Gastroesophageal sphincter (tissue), 3 donors: ENCODE data around the gene SPATA6L.

ENCODE experiments used
- POLR2A ChIP-seq, 2 donors: fragments of 450-650 bp; IDR thresholded peaks; one replicate each; pipeline ENCODE4 v1.6.1; 2017; ENCODE audit warnings: antibody characterized with exemption in 2 of 2, mild to moderate bottlenecking in 2 of 2, moderate library complexity in 1 of 2
- POLR2AphosphoS5 ChIP-seq: sonication (generic); formaldehyde crosslinking; IDR thresholded peaks from one replicate; pipeline ENCODE4 v1.6.1; 2017; ENCODE audit warnings: antibody characterized with exemption
- TF ChIP-seq, protein P1 (sequence below), 4 experiments: fragments of 200-600 bp in 2 of 4; fragments of 450-650 bp in 2 of 4; sonication (generic) in 1 of 4; IDR thresholded peaks; one replicate each; pipeline ENCODE4 v1.5.1; 2017 to 2019; ENCODE audit warnings: antibody characterized with exemption in 4 of 4, mild to moderate bottlenecking in 2 of 4, moderate library complexity in 2 of 4

GRCh38 chr9:4642351-4642750, 23.9 kb downstream of the SPATA6L start:
- TF ChIP-seq, protein P1, sequence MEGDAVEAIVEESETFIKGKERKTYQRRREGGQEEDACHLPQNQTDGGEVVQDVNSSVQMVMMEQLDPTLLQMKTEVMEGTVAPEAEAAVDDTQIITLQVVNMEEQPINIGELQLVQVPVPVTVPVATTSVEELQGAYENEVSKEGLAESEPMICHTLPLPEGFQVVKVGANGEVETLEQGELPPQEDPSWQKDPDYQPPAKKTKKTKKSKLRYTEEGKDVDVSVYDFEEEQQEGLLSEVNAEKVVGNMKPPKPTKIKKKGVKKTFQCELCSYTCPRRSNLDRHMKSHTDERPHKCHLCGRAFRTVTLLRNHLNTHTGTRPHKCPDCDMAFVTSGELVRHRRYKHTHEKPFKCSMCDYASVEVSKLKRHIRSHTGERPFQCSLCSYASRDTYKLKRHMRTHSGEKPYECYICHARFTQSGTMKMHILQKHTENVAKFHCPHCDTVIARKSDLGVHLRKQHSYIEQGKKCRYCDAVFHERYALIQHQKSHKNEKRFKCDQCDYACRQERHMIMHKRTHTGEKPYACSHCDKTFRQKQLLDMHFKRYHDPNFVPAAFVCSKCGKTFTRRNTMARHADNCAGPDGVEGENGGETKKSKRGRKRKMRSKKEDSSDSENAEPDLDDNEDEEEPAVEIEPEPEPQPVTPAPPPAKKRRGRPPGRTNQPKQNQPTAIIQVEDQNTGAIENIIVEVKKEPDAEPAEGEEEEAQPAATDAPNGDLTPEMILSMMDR (IDR thresholded peaks at IDR 0.05): no peak
- TF ChIP-seq POLR2AphosphoS5 (no peak), POLR2A (IDR thresholded peaks at IDR 0.05) (no peak)
